Immature natural killer cell (primary cell): ENCODE data around the gene ZNF668. TPM values are rescaled to one million over a fixed set of nuclear protein-coding genes. Genes with fewer than 3 reads are reported as not detected.

Experiments
- DNase-seq, 3 donors: peaks; one replicate each; pipeline ENCODE4 v3.0.0; 2022; ENCODE audit warnings: mixed read lengths in 1 of 3
- H3K27ac Mint-ChIP-seq, 6 donors: one replicate each; pipeline ENCODE4 v1.8.0; 2020; ENCODE audit warnings: mixed read lengths in 6 of 6, mild to moderate bottlenecking in 5 of 6, inconsistent platforms in 4 of 6, moderate library complexity in 3 of 6
- H3K27me3 Mint-ChIP-seq, 3 donors: one replicate each; pipeline ENCODE4 v1.8.0; 2020 to 2021; ENCODE audit warnings: low read depth in 3 of 3, mild to moderate bottlenecking in 3 of 3, mixed read lengths in 3 of 3, moderate library complexity in 3 of 3, inconsistent platforms in 1 of 3
- H3K36me3 Mint-ChIP-seq, 3 donors: one replicate each; pipeline ENCODE4 v1.8.0; 2020; ENCODE audit warnings: mixed read lengths in 3 of 3, inconsistent platforms in 2 of 3, mild to moderate bottlenecking in 2 of 3
- H3K4me1 Mint-ChIP-seq, 2 donors: one replicate each; pipeline ENCODE4 v1.8.0; 2020; ENCODE audit warnings: inconsistent platforms in 2 of 2, mild to moderate bottlenecking in 2 of 2, mixed read lengths in 2 of 2, moderate library complexity in 1 of 2
- H3K4me3 Mint-ChIP-seq, 5 donors: one replicate each; pipeline ENCODE4 v1.8.0; 2020; ENCODE audit warnings: mild to moderate bottlenecking in 5 of 5, mixed read lengths in 5 of 5, inconsistent platforms in 3 of 5, moderate library complexity in 3 of 5
- H3K9me3 Mint-ChIP-seq, 6 donors: one replicate each; pipeline ENCODE4 v1.8.0; 2020; ENCODE audit warnings: mild to moderate bottlenecking in 6 of 6, mixed read lengths in 6 of 6, inconsistent platforms in 4 of 6, moderate library complexity in 3 of 6
- polyA plus RNA-seq, 3 donors: library from polyadenylated mRNA; unstranded; fragments of 300-500 nt; fragmentation: Illumina TruSeq; gene quantifications; one replicate each; pipeline ENCODE4 v1.2.3, GENCODE V29; 2021

Gene ZNF668
- polyA plus RNA-seq, 3 donors from 2014 or later, result 6.8 to 17.2 (median 10.1) TPM

GRCh38 chr16:31092330-31092729 lies 18.3 kb upstream of the ZNF668 start:
- Mint-ChIP-seq H3K4me1 (peaks cover 22 to 30% of the 10 kb centered on the region in 2 donors), H3K27ac (peak overlapping the region in 1 of 6 donors; percentile 28), H3K4me3 (peak overlapping the region in 4 of 5 donors; percentile 25 to 53 (median 38)), H3K36me3 (no peaks in the 10 kb centered on the region), H3K27me3 (peaks cover 10 to 12% (median 10%) of the 10 kb centered on the region in 3 donors), H3K9me3 (no peaks in the 10 kb centered on the region)
- no peak for DNase-seq

- H3K4me1 Mint-ChIP-seq, result peaks cover 19% of the 10 kb centered on the region in 2 donors
- H3K4me3 Mint-ChIP-seq, result no peak overlapping the region
- DNase-seq, result no peak
- peaks cover 0 to 2% (median under 1%) of the 10 kb centered on the region in 3 donors for H3K36me3 Mint-ChIP-seq
- H3K9me3 Mint-ChIP-seq, result no peaks in the 10 kb centered on the region
- peaks cover 7 to 9% (median 7%) of the 10 kb centered on the region in 3 donors for H3K27me3 Mint-ChIP-seq
- H3K27ac Mint-ChIP-seq, result no peak overlapping the region
Observed at GRCh38 chr16:31090540-31090939, 16.5 kb upstream of the ZNF668 start.

DNA sequence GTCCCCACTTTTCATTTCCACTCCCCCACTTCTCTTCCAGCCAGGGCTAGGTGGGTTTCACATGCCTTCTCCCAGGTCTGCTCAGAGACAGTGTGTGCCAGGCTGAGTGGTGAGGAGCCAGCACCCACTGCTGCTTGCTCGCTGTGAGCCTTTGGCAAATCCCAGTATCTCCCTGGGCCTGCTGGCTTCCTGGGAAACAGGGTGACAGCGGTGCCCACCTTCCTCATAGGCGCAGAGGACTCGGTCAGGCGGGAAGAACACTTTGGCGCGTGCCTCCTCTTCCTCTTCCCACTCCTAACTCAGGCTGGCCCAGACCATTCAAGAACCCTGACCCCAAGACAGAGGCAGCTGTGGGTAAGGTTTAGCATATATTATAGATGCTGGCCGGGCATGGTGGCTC lies 15.2 kb upstream of the ZNF668 start:
- Mint-ChIP-seq H3K9me3 (no peaks in the 10 kb centered on the region), H3K4me3 (no peak overlapping the region), H3K27me3 (peaks cover 0 to 1% (median 0%) of the 10 kb centered on the region in 3 donors), H3K27ac (no peak overlapping the region), H3K4me1 (peaks cover 6 to 8% of the 10 kb centered on the region in 2 donors), H3K36me3 (peaks cover 0 to 4% (median 3%) of the 10 kb centered on the region in 3 donors)
- no peak for DNase-seq

GRCh38 chr16:31088459-31089183 lies 14.6 kb upstream of the ZNF668 start, which contains the start of gene PRSS53:
PRSS53 (minus strand) TSS chr16:31088943; CDS start chr16:31088809, 134 bp downstream.
- peaks cover under 1 to 3% of the 10 kb centered on the region in 2 donors for H3K4me1 Mint-ChIP-seq
- peaks cover 0 to 4% (median 3%) of the 10 kb centered on the region in 3 donors for H3K36me3 Mint-ChIP-seq
- peak within 1 kb of the TSS in 1 of 6 donors; percentile 40 for H3K27ac Mint-ChIP-seq
- H3K9me3 Mint-ChIP-seq, result no peaks in the 10 kb centered on the region
- no peak for DNase-seq
- H3K4me3 Mint-ChIP-seq, result no peak within 1 kb of the TSS
- H3K27me3 Mint-ChIP-seq, result no peaks in the 10 kb centered on the region

GRCh38 chr16:31087971-31088370 lies 13.9 kb upstream of the ZNF668 start:
- no peak overlapping the region for H3K4me3 Mint-ChIP-seq
- no peaks in the 10 kb centered on the region for H3K4me1 Mint-ChIP-seq
- DNase-seq, result no peak
- H3K27me3 Mint-ChIP-seq, result no peaks in the 10 kb centered on the region
- no peak overlapping the region for H3K27ac Mint-ChIP-seq
- peaks cover 0 to 4% (median 3%) of the 10 kb centered on the region in 3 donors for H3K36me3 Mint-ChIP-seq
- no peaks in the 10 kb centered on the region for H3K9me3 Mint-ChIP-seq

DNA sequence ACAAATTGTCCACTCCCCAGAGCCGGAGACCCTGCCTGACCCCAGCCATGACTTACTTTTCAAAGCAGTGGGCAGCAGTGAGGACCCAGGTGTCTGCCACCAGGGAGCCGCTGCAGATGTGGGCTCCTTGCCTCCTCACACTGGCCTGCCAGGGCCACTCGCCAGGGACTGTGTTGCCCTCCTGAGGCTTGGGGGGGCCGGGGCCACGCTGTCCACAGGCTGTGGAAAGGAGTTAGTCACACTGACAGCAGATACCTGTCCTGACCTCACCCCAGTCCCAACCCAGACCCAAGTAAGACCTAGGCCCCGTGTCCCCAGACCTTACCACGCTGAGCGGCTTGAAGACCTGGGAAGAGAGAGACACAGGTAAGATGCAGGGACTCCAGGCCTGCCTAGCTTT lies 13.4 kb upstream of the ZNF668 start:
- Mint-ChIP-seq H3K4me1 (no peaks in the 10 kb centered on the region), H3K4me3 (no peak overlapping the region), H3K27ac (no peak overlapping the region), H3K36me3 (peaks cover 0 to 4% (median 3%) of the 10 kb centered on the region in 3 donors), H3K9me3 (no peaks in the 10 kb centered on the region), H3K27me3 (no peaks in the 10 kb centered on the region)
- no peak for DNase-seq

GRCh38 chr16:31086629-31086906 lies 12.5 kb upstream of the ZNF668 start:
- peaks cover 0 to 6% (median 4%) of the 10 kb centered on the region in 3 donors for H3K36me3 Mint-ChIP-seq
- peaks cover 3 to 6% of the 10 kb centered on the region in 2 donors for H3K4me1 Mint-ChIP-seq
- no peaks in the 10 kb centered on the region for H3K9me3 Mint-ChIP-seq
- no peaks in the 10 kb centered on the region for H3K27me3 Mint-ChIP-seq
- H3K27ac Mint-ChIP-seq, result no peak overlapping the region
- no peak for DNase-seq
- no peak overlapping the region for H3K4me3 Mint-ChIP-seq

DNA sequence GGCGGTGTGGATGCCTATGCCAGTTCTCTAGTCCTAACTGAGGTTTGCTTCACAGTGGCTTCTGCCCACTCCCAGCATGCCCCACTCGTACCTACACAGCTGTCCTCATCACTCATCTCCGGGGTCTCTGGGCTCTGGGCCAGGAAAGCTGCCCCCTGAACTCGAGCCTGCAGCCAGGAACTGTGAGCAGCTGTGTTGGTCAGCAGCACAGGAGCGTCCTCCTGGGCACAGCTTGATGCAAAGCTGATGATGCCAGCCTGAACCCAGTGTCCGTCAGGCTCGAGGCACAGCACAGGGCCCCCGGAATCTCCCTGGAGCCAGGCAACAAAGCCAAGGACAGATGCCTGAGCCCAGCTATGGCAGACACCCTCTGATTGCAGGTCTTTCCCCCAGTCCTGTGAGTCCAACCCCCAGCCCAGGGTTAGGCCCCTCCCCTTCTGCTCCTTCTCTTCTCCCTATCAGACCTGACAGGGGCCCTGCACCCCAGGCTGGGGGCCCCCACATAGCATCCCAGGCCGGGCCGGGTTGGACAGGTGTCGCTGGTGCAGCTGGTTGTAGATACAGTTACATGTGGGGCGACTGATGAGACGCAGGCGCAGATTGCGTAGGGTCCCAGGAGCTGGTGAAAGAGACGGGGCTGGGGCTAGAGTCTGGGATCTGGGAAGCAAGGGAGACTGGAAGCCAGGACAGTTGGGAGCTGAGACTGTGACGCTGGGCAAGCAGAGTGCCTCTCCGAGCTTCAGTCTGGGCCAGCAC lies 12.0 kb upstream of the ZNF668 start:
- Mint-ChIP-seq H3K4me1 (peaks cover 3 to 6% of the 10 kb centered on the region in 2 donors), H3K4me3 (no peak overlapping the region), H3K9me3 (no peaks in the 10 kb centered on the region), H3K27ac (peak overlapping the region in 2 of 6 donors; percentile 7 to 50), H3K36me3 (peaks cover 0 to 6% (median 4%) of the 10 kb centered on the region in 3 donors), H3K27me3 (no peaks in the 10 kb centered on the region)
- DNase-seq, result no peak

- Mint-ChIP-seq H3K4me1 (peaks cover 6 to 12% of the 10 kb centered on the region in 2 donors), H3K9me3 (no peaks in the 10 kb centered on the region), H3K27ac (peak overlapping the region in 1 of 6 donors; percentile 55), H3K4me3 (no peak overlapping the region), H3K27me3 (no peaks in the 10 kb centered on the region), H3K36me3 (peaks cover 0 to 6% (median 4%) of the 10 kb centered on the region in 3 donors)
- DNase-seq, result no peak
Observed at GRCh38 chr16:31085411-31085810, 11.4 kb upstream of the ZNF668 start.

GRCh38 chr16:31084584-31085302 lies 10.7 kb upstream of the ZNF668 start:
- Mint-ChIP-seq H3K4me3 (no peak overlapping the region), H3K9me3 (no peaks in the 10 kb centered on the region), H3K27me3 (no peaks in the 10 kb centered on the region), H3K36me3 (peaks cover 0 to 6% (median 4%) of the 10 kb centered on the region in 3 donors), H3K27ac (peak overlapping the region in 1 of 6 donors; percentile 55), H3K4me1 (peaks cover 6 to 13% of the 10 kb centered on the region in 2 donors)
- no peak for DNase-seq

- Mint-ChIP-seq H3K36me3 (peaks cover 0 to 6% (median 4%) of the 10 kb centered on the region in 3 donors), H3K27me3 (peaks cover 0 to under 1% (median 0%) of the 10 kb centered on the region in 3 donors), H3K4me1 (peaks cover 13 to 20% of the 10 kb centered on the region in 2 donors), H3K9me3 (no peaks in the 10 kb centered on the region), H3K27ac (no peak overlapping the region), H3K4me3 (no peak overlapping the region)
- no peak for DNase-seq
Observed at GRCh38 chr16:31083981-31084380, 9.9 kb upstream of the ZNF668 start.

GRCh38 chr16:31083556-31083955 lies 9.5 kb upstream of the ZNF668 start:
- H3K27ac Mint-ChIP-seq, result peak overlapping the region in 1 of 6 donors; percentile 22
- H3K4me1 Mint-ChIP-seq, result peaks cover 13 to 22% of the 10 kb centered on the region in 2 donors
- no peaks in the 10 kb centered on the region for H3K9me3 Mint-ChIP-seq
- no peak overlapping the region for H3K4me3 Mint-ChIP-seq
- H3K36me3 Mint-ChIP-seq, result peaks cover 0 to 6% (median 4%) of the 10 kb centered on the region in 3 donors
- DNase-seq, result no peak
- peaks cover 0 to 3% (median 2%) of the 10 kb centered on the region in 3 donors for H3K27me3 Mint-ChIP-seq

DNA sequence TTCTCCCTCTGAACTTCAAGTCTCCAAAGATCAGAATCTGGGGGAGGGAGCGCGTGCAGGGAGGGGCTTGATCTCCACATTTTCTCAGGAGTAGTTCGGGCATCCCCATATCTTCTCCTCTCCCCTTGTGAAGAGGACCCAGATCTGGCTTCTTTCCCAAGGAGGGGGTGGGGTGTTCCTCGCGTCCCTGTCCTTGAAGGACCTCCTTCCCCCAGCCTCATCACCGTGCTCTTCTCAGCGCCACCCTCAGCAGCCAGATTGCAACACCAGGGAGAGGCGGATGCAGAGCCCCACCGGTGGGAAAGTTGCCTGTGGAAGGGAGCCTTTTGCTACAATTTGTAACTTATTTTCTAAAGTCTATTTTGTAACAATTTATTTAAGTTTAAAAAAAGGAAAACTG lies 9.0 kb upstream of the ZNF668 start:
- H3K4me1 Mint-ChIP-seq, result peaks cover 13 to 22% of the 10 kb centered on the region in 2 donors
- H3K27ac Mint-ChIP-seq, result no peak overlapping the region
- H3K27me3 Mint-ChIP-seq, result peaks cover 0 to 3% (median 2%) of the 10 kb centered on the region in 3 donors
- H3K36me3 Mint-ChIP-seq, result peaks cover 0 to 7% (median 5%) of the 10 kb centered on the region in 3 donors
- DNase-seq, result no peak
- no peak overlapping the region for H3K4me3 Mint-ChIP-seq
- H3K9me3 Mint-ChIP-seq, result no peaks in the 10 kb centered on the region
